Glutamatergic neuron (in vitro differentiated cells): ENCODE results near the gene UGT1A5. TPM values are rescaled to one million over a fixed set of nuclear protein-coding genes. Genes with fewer than 3 reads are reported as not detected.

Experiments used
- DNase-seq: peaks from one replicate; pipeline ENCODE4 v3.0.0; 2022
- H3K27ac Mint-ChIP-seq: one replicate; pipeline ENCODE4 v1.8.0; 2020; ENCODE audit warnings: mild to moderate bottlenecking, mixed read lengths, inconsistent platforms; ENCODE audit not compliant: unreplicated experiment
- H3K27me3 Mint-ChIP-seq: one replicate; pipeline ENCODE4 v1.8.0; 2020; ENCODE audit warnings: mild to moderate bottlenecking, moderate library complexity, mixed read lengths, inconsistent platforms; ENCODE audit not compliant: unreplicated experiment
- H3K36me3 Mint-ChIP-seq: one replicate; pipeline ENCODE4 v1.8.0; 2020; ENCODE audit warnings: mild to moderate bottlenecking, mixed read lengths, inconsistent platforms; ENCODE audit not compliant: unreplicated experiment
- H3K4me1 Mint-ChIP-seq: one replicate; pipeline ENCODE4 v1.8.0; 2020; ENCODE audit warnings: mild to moderate bottlenecking, low read depth, mixed read lengths, inconsistent platforms; ENCODE audit not compliant: unreplicated experiment
- H3K4me3 Mint-ChIP-seq: one replicate; pipeline ENCODE4 v1.8.0; 2020; ENCODE audit warnings: mild to moderate bottlenecking, mixed read lengths, inconsistent platforms; ENCODE audit not compliant: unreplicated experiment
- H3K9me3 Mint-ChIP-seq: one replicate; pipeline ENCODE4 v1.8.0; 2020; ENCODE audit warnings: mild to moderate bottlenecking, moderate library complexity, mixed read lengths, inconsistent platforms; ENCODE audit not compliant: unreplicated experiment
- CTCF ChIP-seq: fragments of 200-600 bp; sonication (generic); IDR thresholded peaks from one replicate; pipeline ENCODE4 v1.5.0; 2021; ENCODE audit not compliant: partially characterized antibody, unreplicated experiment
- total RNA-seq: library from RNA; stranded (reverse); fragmentation: NEBNext Ultra II Directional; extraction: Animal tissue kit (Norgen Biotek cat#: 25700); gene quantifications from one replicate; pipeline ENCODE4 v1.2.1, GENCODE V29; 2021; ENCODE audit not compliant: unreplicated experiment

The UGT1A5 gene
- total RNA-seq, 1 donor from 2014 or later, result not detected

GRCh38 chr2:233758141-233758540 is 45.4 kb downstream of the UGT1A5 start:
- H3K9me3 Mint-ChIP-seq, result no peaks in the 10 kb centered on the region
- H3K4me3 Mint-ChIP-seq, result no peak overlapping the region
- no peaks in the 10 kb centered on the region for H3K36me3 Mint-ChIP-seq
- peaks cover 3% of the 10 kb centered on the region for H3K27me3 Mint-ChIP-seq
- no peaks in the 10 kb centered on the region for H3K4me1 Mint-ChIP-seq
- no peak for DNase-seq
- TF ChIP-seq CTCF, result no peak
- no peak overlapping the region for H3K27ac Mint-ChIP-seq

GRCh38 chr2:233758849-233759248 is 46.1 kb downstream of the UGT1A5 start:
- Mint-ChIP-seq H3K36me3 (no peaks in the 10 kb centered on the region), H3K27me3 (peaks cover 3% of the 10 kb centered on the region), H3K4me3 (no peak overlapping the region), H3K4me1 (no peaks in the 10 kb centered on the region), H3K27ac (no peak overlapping the region), H3K9me3 (no peaks in the 10 kb centered on the region)
- no peak for TF ChIP-seq CTCF
- DNase-seq, result no peak

- DNase-seq, result no peak
- Mint-ChIP-seq H3K4me3 (no peak within 1 kb of the TSS), H3K36me3 (no peaks in the 10 kb centered on the region), H3K27ac (no peak within 1 kb of the TSS), H3K4me1 (no peaks in the 10 kb centered on the region), H3K27me3 (peaks cover 3% of the 10 kb centered on the region), H3K9me3 (no peaks in the 10 kb centered on the region)
- no peak for TF ChIP-seq CTCF
Observed at GRCh38 chr2:233760043-233760442, 47.3 kb downstream of the UGT1A5 start, which contains the start of gene UGT1A1. TSS of gene UGT1A1 (plus strand) at chr2:233760270. CDS start at chr2:233760288, 18 bp downstream.

- no peak for TF ChIP-seq CTCF
- Mint-ChIP-seq H3K27ac (no peak overlapping the region), H3K4me1 (no peaks in the 10 kb centered on the region), H3K9me3 (no peaks in the 10 kb centered on the region), H3K4me3 (no peak overlapping the region), H3K36me3 (no peaks in the 10 kb centered on the region), H3K27me3 (peaks cover 3% of the 10 kb centered on the region)
- no peak for DNase-seq
Observed at GRCh38 chr2:233761040-233761769, 48.5 kb downstream of the UGT1A5 start.

GRCh38 chr2:233764264-233764663 is 51.6 kb downstream of the UGT1A5 start:
- no peaks in the 10 kb centered on the region for H3K4me1 Mint-ChIP-seq

More at GRCh38 chr2:233764264-233764663, 51.6 kb downstream of the UGT1A5 start:
- no peak for DNase-seq
- Mint-ChIP-seq H3K27ac (no peak overlapping the region), H3K4me3 (no peak overlapping the region), H3K36me3 (no peaks in the 10 kb centered on the region), H3K9me3 (no peaks in the 10 kb centered on the region), H3K27me3 (peaks cover 3% of the 10 kb centered on the region)
- no peak for TF ChIP-seq CTCF
